HepG2 (cell line): ENCODE data around the gene TAF3. TPM values are rescaled to one million over a fixed set of nuclear protein-coding genes. Genes with fewer than 3 reads are reported as not detected.

ENCODE experiments used
- ATAC-seq: fragments of 200-7000 bp; cut with Tn5 transposase; 3 replicates; pipeline ENCODE4 v1.9.1; 2020; ENCODE audit warnings: mild to moderate bottlenecking, moderate library complexity
- BruUV-seq: library from RNA; stranded (reverse); fragments of 400-500 nt; replicated peaks from 2 replicates; lab custom pipeline; 2021; lab: Mats Ljungman, UMichigan
- CTCF ChIA-PET: fragments of 300-600 bp; formaldehyde crosslinking; extraction: SDS; loops from one replicate; lab custom pipeline; 2021; ENCODE audit warnings: low total read pairs, inconsistent platforms, low intra/inter-chr PET ratio; lab: Yijun Ruan, JAX
- POLR2A ChIA-PET: fragments of 350-600 bp; sonication (Branson Sonifier 250); formaldehyde crosslinking; loops from one replicate; lab custom pipeline; 2020; ENCODE audit warnings: antibody characterized with exemption, inconsistent platforms; lab: Yijun Ruan, JAX
- DNase-seq: peaks from one replicate; pipeline ENCODE4 v3.0.0-alpha.2; 2015; ENCODE audit warnings: low spot score
- FAIRE-seq: peaks from 3 replicates; lab custom pipeline; 2011; peaks lifted over from hg19 to GRCh38; lab: Jason Lieb, UNC
- H2AFZ ChIP-seq: one replicate; pipeline ENCODE4 v1.6.1; 2011; ENCODE audit warnings: low read length, inconsistent platforms
- H3K27ac ChIP-seq: fragments of 300-600 bp; 3 replicates; pipeline ENCODE4 v1.8.0; 2011; ENCODE audit warnings: mixed run types, mild to moderate bottlenecking, mixed read lengths, low read length, inconsistent platforms; ENCODE audit not compliant: insufficient read depth; ENCODE audit errors: extremely low read length
- H3K27me3 ChIP-seq, 2 experiments: fragments of 200-600 bp in 1 of 2; 2 replicates in 1 of 2; 3 replicates in 1 of 2; pipeline versions ENCODE4 v1.6.0 to v1.8.0; 2011; ENCODE audit warnings: low read length in 2 of 2, mild to moderate bottlenecking in 2 of 2, moderate library complexity in 2 of 2, inconsistent platforms in 1 of 2; ENCODE audit not compliant: insufficient read depth in 2 of 2, control insufficient read depth in 1 of 2
- H3K36me3 ChIP-seq, 2 experiments: fragments of 200-600 bp in 1 of 2; replicated peaks in 1 of 2; 2 replicates in 1 of 2; 3 replicates in 1 of 2; pipeline versions ENCODE4 v1.5.1 to v1.8.0; 2011; ENCODE audit warnings: low read length in 2 of 2, inconsistent platforms in 1 of 2; ENCODE audit not compliant: insufficient read depth in 2 of 2, control insufficient read depth in 1 of 2
- H3K4me1 ChIP-seq: 2 replicates; pipeline ENCODE4 v1.5.1; 2012; ENCODE audit warnings: low read length, inconsistent platforms; ENCODE audit not compliant: insufficient read depth
- H3K4me2 ChIP-seq: 2 replicates; pipeline ENCODE4 v1.6.0; 2011; ENCODE audit warnings: low read depth, low read length, inconsistent platforms
- H3K4me3 ChIP-seq, 3 experiments: fragments of 200-600 bp in 1 of 3; sonication (generic), shearing (Covaris generic) in 1 of 3; replicated peaks in 1 of 3; 2 replicates each; pipeline ENCODE4 v1.5.1; 2011 to 2016; ENCODE audit warnings: low read length in 3 of 3, inconsistent platforms in 2 of 3, low read depth in 2 of 3, mild to moderate bottlenecking in 2 of 3, control low read depth in 1 of 3, mixed read lengths in 1 of 3; ENCODE audit not compliant: insufficient read depth in 1 of 3
- H3K79me2 ChIP-seq: one replicate; pipeline ENCODE4 v1.6.1; 2011; ENCODE audit warnings: low read length, inconsistent platforms; ENCODE audit not compliant: insufficient read depth
- H3K9ac ChIP-seq: 2 replicates; pipeline ENCODE4 v1.6.0; 2011; ENCODE audit warnings: mild to moderate bottlenecking, low read depth, low read length, inconsistent platforms; ENCODE audit not compliant: insufficient read depth
- H3K9me3 ChIP-seq: 2 replicates; pipeline ENCODE4 v1.5.1; 2012; ENCODE audit warnings: mild to moderate bottlenecking, low read length
- H4K20me1 ChIP-seq: 2 replicates; pipeline ENCODE4 v1.6.0; 2011; ENCODE audit warnings: inconsistent platforms, mild to moderate bottlenecking, low read length, moderate library complexity; ENCODE audit not compliant: insufficient read depth
- CAMTA2 ChIP-seq: sonication (generic); formaldehyde crosslinking; IDR thresholded peaks from 2 replicates; pipeline ENCODE4 v1.4.0; 2020; ENCODE audit warnings: mild to moderate bottlenecking, missing genetic modification reagents, borderline replicate concordance
- FOSL2 ChIP-seq: sonication (generic); formaldehyde crosslinking; IDR thresholded peaks from 2 replicates; pipeline ENCODE4 v1.4.0; 2020; ENCODE audit warnings: missing genetic modification reagents
- HCFC1 ChIP-seq: fragments of 150-350 bp; IDR thresholded peaks from 2 replicates; pipeline ENCODE4 v1.6.1; 2014; ENCODE audit warnings: low read depth, low read length
- HHEX ChIP-seq: IDR thresholded peaks from 2 replicates; pipeline ENCODE4 v1.6.1; 2016; ENCODE audit warnings: control low read depth
- HNRNPLL ChIP-seq: fragments of 200-400 bp; formaldehyde crosslinking; IDR thresholded peaks from 2 replicates; pipeline ENCODE4 v1.6.1; 2017; ENCODE audit warnings: mild to moderate bottlenecking, low read depth, low read length; ENCODE audit not compliant: poor library complexity, severe bottlenecking
- JARID2 ChIP-seq: sonication (generic); formaldehyde crosslinking; IDR thresholded peaks from 2 replicates; pipeline ENCODE4 v1.8.1; 2023; ENCODE audit warnings: missing genetic modification reagents, inconsistent platforms; ENCODE audit not compliant: insufficient replicate concordance
- JUN ChIP-seq: sonication (generic); formaldehyde crosslinking; IDR thresholded peaks from 2 replicates; pipeline ENCODE4 v1.4.0; 2020; ENCODE audit warnings: mild to moderate bottlenecking, missing genetic modification reagents
- MZF1 ChIP-seq: sonication (generic); formaldehyde crosslinking; IDR thresholded peaks from 2 replicates; pipeline ENCODE4 v1.8.1; 2023; ENCODE audit warnings: mild to moderate bottlenecking, missing genetic modification reagents, borderline replicate concordance
- NR0B2 ChIP-seq: sonication (generic); formaldehyde crosslinking; IDR thresholded peaks from 2 replicates; pipeline ENCODE4 v1.4.0; 2020; ENCODE audit warnings: mild to moderate bottlenecking, missing genetic modification reagents
- REST ChIP-seq, 2 experiments: IDR thresholded peaks; 2 replicates each; pipeline ENCODE4 v1.6.1; 2011 to 2012; ENCODE audit warnings: low read length in 2 of 2, borderline replicate concordance in 1 of 2, low read depth in 1 of 2, mild to moderate bottlenecking in 1 of 2, moderate library complexity in 1 of 2
- SAP130 ChIP-seq: IDR thresholded peaks from 2 replicates; pipeline ENCODE4 v1.6.1; 2016; ENCODE audit warnings: low read depth
- TBX2 ChIP-seq: sonication (generic); formaldehyde crosslinking; IDR thresholded peaks from 2 replicates; pipeline ENCODE4 v1.5.0; 2020; ENCODE audit warnings: missing genetic modification reagents, mild to moderate bottlenecking, borderline replicate concordance
- ZNF180 ChIP-seq: sonication (generic); formaldehyde crosslinking; IDR thresholded peaks from 2 replicates; pipeline ENCODE4 v1.4.0; 2020; ENCODE audit warnings: low read depth, missing genetic modification reagents, borderline replicate concordance
- ZNF354B ChIP-seq: sonication (generic); formaldehyde crosslinking; IDR thresholded peaks from 2 replicates; pipeline ENCODE4 v1.8.0; 2022; ENCODE audit warnings: mild to moderate bottlenecking, missing genetic modification reagents
- WGBS: methylation state at CpG from one replicate; pipeline ENCODE4 v1.1.6; 2017; ENCODE audit warnings: low lambda C conversion rate; 5-methylcytosine and 5-hydroxymethylcytosine counted together
- in situ Hi-C: cut with HindIII; loops from 2 replicates; pipeline ENCODE4 v1.10.0; 2017; ENCODE audit warnings: low pct_unique_long_range_greater_than_20kb; ENCODE audit not compliant: extremely low pct_ligation_motif_present
- intact Hi-C: fragments of 100-400 bp; cut with micrococcal nuclease; formaldehyde crosslinking; loops from one replicate; pipeline ENCODE4 v1.10.0; 2022; ENCODE audit not compliant: unreplicated experiment
- polyA plus RNA-seq, 8 experiments: library from polyadenylated mRNA; depleted of rRNA in 3 of 8; stranded (reverse) in 7 of 8; unstranded in 1 of 8; fragments of >200 nt; fragmentation: Illumina TruSeq in 4 of 8; extraction: Trizol in 4 of 8; gene quantifications; 2 replicates each; pipeline versions ENCODE4 v1.2.1 to v1.2.3, GENCODE V29; 2011 to 2016; ENCODE audit warnings: low read depth in 4 of 8, missing spikeins in 1 of 8, mixed read lengths in 1 of 8; ENCODE audit not compliant: insufficient read depth in 1 of 8
- total RNA-seq, 5 experiments: library from RNA; depleted of rRNA; stranded (reverse); fragments of >200 nt; fragmentation: Illumina TruSeq; extraction: Trizol; gene quantifications; 2 replicates each; pipeline ENCODE4 v1.2.3, GENCODE V29; 2016; ENCODE audit warnings: low read depth in 1 of 5
- TF ChIP-seq, protein P1 (sequence below): IDR thresholded peaks from 2 replicates; pipeline ENCODE4 v1.6.1; 2016
- TF ChIP-seq, protein P2 (sequence below): sonication (generic); formaldehyde crosslinking; IDR thresholded peaks from 2 replicates; pipeline ENCODE4 v1.5.1; 2020; ENCODE audit warnings: mild to moderate bottlenecking, missing genetic modification reagents, moderate library complexity

Gene TAF3
- total and polyA plus RNA-seq, 2 of the 13 experiments (the other 11 are each of a cell fraction or from before 2014, with no cell fraction given) = 1.7 to 2.9 TPM

DNA sequence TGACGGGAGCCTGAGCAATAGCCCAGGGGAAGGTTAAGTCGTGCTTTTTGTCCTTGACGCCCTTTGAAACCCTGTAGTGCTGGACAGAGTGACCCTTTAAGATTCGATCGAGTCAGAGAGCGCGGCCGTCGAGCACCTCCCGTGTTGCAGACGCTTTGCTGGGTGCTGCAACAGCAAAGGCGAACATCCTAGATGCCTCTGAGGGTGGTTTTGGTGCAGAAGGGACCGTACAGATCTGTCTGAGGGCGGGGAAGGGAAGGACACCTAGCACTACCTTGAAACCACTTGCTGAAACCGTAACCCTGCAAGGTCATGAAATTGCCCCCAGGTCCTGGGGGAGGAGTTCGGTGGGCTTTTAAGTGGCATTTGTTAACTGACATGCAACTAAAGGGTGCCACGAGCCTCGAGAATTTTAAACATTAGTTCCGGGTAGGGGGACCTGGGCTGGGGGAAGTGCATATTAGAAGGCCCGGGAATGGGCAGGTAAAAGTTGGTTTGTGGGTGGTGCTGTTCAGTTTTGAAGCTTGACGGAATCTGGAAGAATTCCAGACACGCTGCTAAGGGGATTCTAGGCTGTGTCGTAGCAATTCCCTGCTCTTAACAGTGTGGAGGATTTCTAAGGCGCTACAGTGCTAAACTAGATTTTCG lies 29.5 kb upstream of the TAF3 start:
- Histone ChIP-seq H3K27ac (peak overlapping the region; percentile 87), H2AFZ (no peak overlapping the region), H3K9me3 (no peaks in the 10 kb centered on the region), H3K9ac (peak overlapping the region; percentile 97), H3K36me3 (peaks cover 1 to 12% of the 10 kb centered on the region in 2 experiments; a peak in 3 of 5 replicates), H3K4me1 (peaks cover 65% of the 10 kb centered on the region), H3K4me2 (peak overlapping the region; percentile 77), H3K4me3 (peak overlapping the region; percentile 72 to 99 (median 96)), H4K20me1 (peaks cover 49% of the 10 kb centered on the region), H3K79me2 (peaks cover 96% of the 10 kb centered on the region), H3K27me3 (no peaks in the 10 kb centered on the region; a peak in 1 of 5 replicates)
- in situ Hi-C loops = no loop called here
- 1% methylated on average over 14 of the region's 25 CpGs for WGBS
- intact Hi-C loops = loop anchor here (2.0 to 10.0 kb wide), 2 partner anchors 30 to 1516 kb away; partner anchors contain the start of gene TAF3
- TSS peak; percentile 48 for BruUV-seq
- peak; percentile 54 for ATAC-seq
- POLR2A ChIA-PET = interaction anchor here (0.7 to 3.5 kb wide), 17 partner anchors 10 to 263 kb away, joined by 3 to 56 read pairs (median 6); partner anchors contain the start of genes ITIH2 and TAF3
- CTCF ChIA-PET = no interaction called here
- no peak for FAIRE-seq
- peak; percentile 28 for DNase-seq
- TF ChIP-seq, protein P1, sequence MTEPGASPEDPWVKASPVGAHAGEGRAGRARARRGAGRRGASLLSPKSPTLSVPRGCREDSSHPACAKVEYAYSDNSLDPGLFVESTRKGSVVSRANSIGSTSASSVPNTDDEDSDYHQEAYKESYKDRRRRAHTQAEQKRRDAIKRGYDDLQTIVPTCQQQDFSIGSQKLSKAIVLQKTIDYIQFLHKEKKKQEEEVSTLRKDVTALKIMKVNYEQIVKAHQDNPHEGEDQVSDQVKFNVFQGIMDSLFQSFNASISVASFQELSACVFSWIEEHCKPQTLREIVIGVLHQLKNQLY (CRISPR knock-in tag) = no peak
- 0 out of 2 replicates have a peak, but pooled peaks have one; percentile 13 for TF ChIP-seq NR0B2 (CRISPR knock-in tag)
- no peak for TF ChIP-seq ZNF180 (CRISPR knock-in tag)
- TF ChIP-seq HCFC1 = no peak
- TF ChIP-seq REST (IDR thresholded peaks at IDR 0.05; ENCODE audit: borderline replicate concordance in 1 of 2, low read depth in 1 of 2, low read length in 2 of 2) = no peak
- TF ChIP-seq HNRNPLL = no peak
- TF ChIP-seq SAP130 (CRISPR knock-in tag) = 0 out of 2 replicates have a peak, but pooled peaks have one; percentile 12
- no peak for TF ChIP-seq FOSL2 (CRISPR knock-in tag)
- TF ChIP-seq JARID2 (CRISPR knock-in tag) = no peak
- TF ChIP-seq TBX2 (CRISPR knock-in tag) = no peak
- TF ChIP-seq JUN (CRISPR knock-in tag) = no peak
- TF ChIP-seq, protein P2, sequence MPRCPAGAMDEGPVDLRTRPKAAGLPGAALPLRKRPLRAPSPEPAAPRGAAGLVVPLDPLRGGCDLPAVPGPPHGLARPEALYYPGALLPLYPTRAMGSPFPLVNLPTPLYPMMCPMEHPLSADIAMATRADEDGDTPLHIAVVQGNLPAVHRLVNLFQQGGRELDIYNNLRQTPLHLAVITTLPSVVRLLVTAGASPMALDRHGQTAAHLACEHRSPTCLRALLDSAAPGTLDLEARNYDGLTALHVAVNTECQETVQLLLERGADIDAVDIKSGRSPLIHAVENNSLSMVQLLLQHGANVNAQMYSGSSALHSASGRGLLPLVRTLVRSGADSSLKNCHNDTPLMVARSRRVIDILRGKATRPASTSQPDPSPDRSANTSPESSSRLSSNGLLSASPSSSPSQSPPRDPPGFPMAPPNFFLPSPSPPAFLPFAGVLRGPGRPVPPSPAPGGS (CRISPR knock-in tag) = 0 out of 2 replicates have a peak, but pooled peaks have one; percentile 5
- no peak for TF ChIP-seq ZNF354B
- TF ChIP-seq HHEX = no peak
- TF ChIP-seq MZF1 (CRISPR knock-in tag) = no peak
- no peak for TF ChIP-seq CAMTA2 (CRISPR knock-in tag)
